Chondrocyte (in vitro differentiated cells): ENCODE results near the gene ZFYVE26. TPM values are rescaled to one million over a fixed set of nuclear protein-coding genes. Genes with fewer than 3 reads are reported as not detected.

Source experiments
- DNase-seq: peaks from one replicate; pipeline ENCODE4 v3.0.0; 2021; ENCODE audit warnings: mixed read lengths, low spot score
- H3K27ac Mint-ChIP-seq: one replicate; pipeline ENCODE4 v1.8.0; 2021; ENCODE audit warnings: mild to moderate bottlenecking, moderate library complexity, mixed read lengths; ENCODE audit not compliant: unreplicated experiment
- H3K27me3 Mint-ChIP-seq: 2 replicates; pipeline ENCODE4 v1.8.0; 2021; ENCODE audit warnings: low read depth, mixed read lengths
- H3K36me3 Mint-ChIP-seq: 2 replicates; pipeline ENCODE4 v1.8.0; 2021; ENCODE audit warnings: low read depth, mixed read lengths
- H3K4me1 Mint-ChIP-seq: 2 replicates; pipeline ENCODE4 v1.8.0; 2021; ENCODE audit warnings: low read depth, mild to moderate bottlenecking, mixed read lengths
- H3K4me3 Mint-ChIP-seq: one replicate; pipeline ENCODE4 v1.8.0; 2021; ENCODE audit warnings: mild to moderate bottlenecking, moderate library complexity, mixed read lengths; ENCODE audit not compliant: unreplicated experiment
- H3K9me3 Mint-ChIP-seq: 2 replicates; pipeline ENCODE4 v1.8.0; 2021; ENCODE audit warnings: low read depth, mixed read lengths
- CTCF ChIP-seq: fragments of 200-600 bp; sonication (generic); IDR thresholded peaks from 2 replicates; pipeline ENCODE4 v1.5.0; 2021; ENCODE audit warnings: antibody characterized with exemption, mild to moderate bottlenecking, moderate library complexity
- total RNA-seq: library from RNA; stranded (reverse); gene quantifications from 3 replicates; pipeline ENCODE4 v1.2.1, GENCODE V29; 2021

ZFYVE26 gene
- total RNA-seq, 1 donor from 2014 or later, result 26.2 TPM

GRCh38 chr14:67749341-67750084, 66.9 kb downstream of the ZFYVE26 start:
- H3K36me3 Mint-ChIP-seq, result peaks cover 53% of the 10 kb centered on the region
- TF ChIP-seq CTCF, result no peak
- H3K4me3 Mint-ChIP-seq, result no peak overlapping the region
- no peaks in the 10 kb centered on the region for H3K4me1 Mint-ChIP-seq
- H3K27ac Mint-ChIP-seq, result peak overlapping the region; percentile 42
- H3K9me3 Mint-ChIP-seq, result no peaks in the 10 kb centered on the region
- no peaks in the 10 kb centered on the region for H3K27me3 Mint-ChIP-seq
- no peak for DNase-seq

GRCh38 chr14:67748312-67748711, 68.1 kb downstream of the ZFYVE26 start:
- Mint-ChIP-seq H3K27me3 (no peaks in the 10 kb centered on the region), H3K4me1 (no peaks in the 10 kb centered on the region), H3K9me3 (no peaks in the 10 kb centered on the region), H3K4me3 (no peak overlapping the region), H3K36me3 (peaks cover 43% of the 10 kb centered on the region), H3K27ac (no peak overlapping the region)
- TF ChIP-seq CTCF, result no peak
- DNase-seq, result no peak

- no peaks in the 10 kb centered on the region for H3K27me3 Mint-ChIP-seq
- no peaks in the 10 kb centered on the region for H3K4me1 Mint-ChIP-seq
Measured at GRCh38 chr14:67746927-67747326, 69.5 kb downstream of the ZFYVE26 start.

GRCh38 chr14:67744046-67744445, 72.3 kb downstream of the ZFYVE26 start:
- Mint-ChIP-seq H3K4me1 (peaks cover 5% of the 10 kb centered on the region), H3K27me3 (no peaks in the 10 kb centered on the region), H3K4me3 (no peak overlapping the region), H3K27ac (no peak overlapping the region), H3K9me3 (no peaks in the 10 kb centered on the region), H3K36me3 (peaks cover 13% of the 10 kb centered on the region)
- DNase-seq, result no peak
- no peak for TF ChIP-seq CTCF

More at GRCh38 chr14:67746927-67747326, 69.5 kb downstream of the ZFYVE26 start:
- no peak overlapping the region for H3K4me3 Mint-ChIP-seq
- no peaks in the 10 kb centered on the region for H3K9me3 Mint-ChIP-seq
- no peak overlapping the region for H3K27ac Mint-ChIP-seq
- H3K36me3 Mint-ChIP-seq, result peaks cover 33% of the 10 kb centered on the region
- no peak for TF ChIP-seq CTCF
- DNase-seq, result no peak

- no peaks in the 10 kb centered on the region for H3K27me3 Mint-ChIP-seq
- no peaks in the 10 kb centered on the region for H3K9me3 Mint-ChIP-seq
- H3K27ac Mint-ChIP-seq, result peak overlapping the region; percentile 75
- DNase-seq, result no peak
- no peak for TF ChIP-seq CTCF
- H3K4me3 Mint-ChIP-seq, result no peak overlapping the region
- peaks cover 14% of the 10 kb centered on the region for H3K4me1 Mint-ChIP-seq
- H3K36me3 Mint-ChIP-seq, result no peaks in the 10 kb centered on the region
Measured at GRCh38 chr14:67738740-67739504, 77.5 kb downstream of the ZFYVE26 start.
